SU-DHL-6 (cell line): ENCODE results near the gene PLS1.

Experiments
- H2AFZ ChIP-seq: fragments of 200-600 bp; sonication (generic); 2 replicates; pipeline ENCODE4 v1.6.1; 2014; ENCODE audit warnings: low read depth, mild to moderate bottlenecking, moderate library complexity, mixed read lengths, antibody characterized with exemption, low read length; ENCODE audit not compliant: severe bottlenecking
- H3F3A ChIP-seq: fragments of 200-600 bp; shearing (Covaris generic); 2 replicates; pipeline ENCODE4 v1.6.0; 2016; ENCODE audit warnings: antibody characterized with exemption, mild to moderate bottlenecking; ENCODE audit not compliant: insufficient read depth
- H3K27ac ChIP-seq: fragments of 200-600 bp; sonication (generic); 2 replicates; pipeline ENCODE4 v1.5.1; 2016; ENCODE audit warnings: low read depth, mild to moderate bottlenecking, low read length, moderate library complexity, mixed read lengths
- H3K27me3 ChIP-seq: fragments of 200-600 bp; sonication (generic), shearing (Covaris generic); 2 replicates; pipeline ENCODE4 v1.6.0; 2014; ENCODE audit warnings: mild to moderate bottlenecking, low read length
- H3K36me3 ChIP-seq: fragments of 200-600 bp; sonication (generic); 2 replicates; pipeline ENCODE4 v1.6.1; 2014; ENCODE audit warnings: mild to moderate bottlenecking, low read length, mixed read lengths
- H3K4me2 ChIP-seq: fragments of 300-600, 200-600 bp; shearing (Covaris generic), sonication (generic); 2 replicates; pipeline ENCODE4 v1.6.0; 2014; ENCODE audit warnings: low read length, low read depth, mild to moderate bottlenecking; ENCODE audit not compliant: poor library complexity, severe bottlenecking
- H3K4me3 ChIP-seq: fragments of 200-600 bp; sonication (generic); 2 replicates; pipeline ENCODE4 v1.5.1; 2014; ENCODE audit warnings: antibody characterized with exemption, low read length, mild to moderate bottlenecking, mixed read lengths; ENCODE audit not compliant: insufficient read depth, poor library complexity, severe bottlenecking
- H3K79me2 ChIP-seq: fragments of 200-600 bp; sonication (generic); 2 replicates; pipeline ENCODE4 v1.6.1; 2014; ENCODE audit warnings: mild to moderate bottlenecking, low read length, moderate library complexity; ENCODE audit not compliant: insufficient read depth
- H3K9ac ChIP-seq: fragments of 200-600 bp; sonication (generic); 2 replicates; pipeline ENCODE4 v1.7.0; 2014; ENCODE audit warnings: mild to moderate bottlenecking, low read length
- H3K9me2 ChIP-seq: fragments of 200-600 bp; sonication (generic); replicated peaks from 2 replicates; pipeline ENCODE4 v1.6.1; 2014; ENCODE audit warnings: low read length; ENCODE audit not compliant: insufficient read depth
- H3K9me3 ChIP-seq: fragments of 200-600 bp; sonication (generic); 2 replicates; pipeline ENCODE4 v1.6.1; 2014; ENCODE audit warnings: low read length, mixed read lengths; ENCODE audit not compliant: insufficient read depth
- H4K20me1 ChIP-seq: fragments of 200-600 bp; sonication (generic); 2 replicates; pipeline ENCODE4 v1.6.1; 2014; ENCODE audit warnings: low read depth, mild to moderate bottlenecking, antibody characterized with exemption, low read length, moderate library complexity, mixed read lengths
- CTCF ChIP-seq: fragments of 200-600 bp; sonication (generic); IDR thresholded peaks from one replicate; pipeline ENCODE4 v1.5.1; 2017; ENCODE audit warnings: antibody characterized with exemption, mild to moderate bottlenecking, low read length, moderate library complexity; ENCODE audit not compliant: insufficient read depth, poor library complexity, severe bottlenecking
- EZH2phosphoT487 ChIP-seq: fragments of 200-600 bp; sonication (generic), shearing (Covaris generic); conservative IDR thresholded peaks from 2 replicates; pipeline ENCODE4 v1.6.1; 2018; ENCODE audit warnings: mild to moderate bottlenecking, antibody characterized with exemption, low read length, moderate library complexity, mixed read lengths

Gene PLS1

GRCh38 chr3:142723968-142724681, 127.9 kb downstream of the PLS1 start, which contains the start of gene TRPC1:
Gene TRPC1, plus strand, starts transcription at chr3:142724034. Its CDS starts 526 bp downstream, at chr3:142724560.
- H3K9me3 ChIP-seq: no peaks in the 10 kb centered on the region
- peak within 1 kb of the TSS; percentile 97 for H2AFZ ChIP-seq
- no peaks in the 10 kb centered on the region for H3K79me2 ChIP-seq
- H3K36me3 ChIP-seq: no peaks in the 10 kb centered on the region
- peak within 1 kb of the TSS; percentile 94 for H3K4me2 ChIP-seq
- H3K27ac ChIP-seq: no peak within 1 kb of the TSS
- TF ChIP-seq CTCF (no peak), EZH2phosphoT487 (no peak)
- H3K9me2 ChIP-seq: no peaks in the 10 kb centered on the region
- H3K27me3 ChIP-seq: no peaks in the 10 kb centered on the region
- peak within 1 kb of the TSS; percentile 56 for H3K9ac ChIP-seq
- no peaks in the 10 kb centered on the region for H3F3A ChIP-seq
- peak within 1 kb of the TSS; percentile 85 for H3K4me3 ChIP-seq
- peaks cover 7% of the 10 kb centered on the region; the same call in 1 of the 2 replicates for H4K20me1 ChIP-seq

- H3K4me3 ChIP-seq: peak overlapping the region; percentile 85
- H3K79me2 ChIP-seq: no peaks in the 10 kb centered on the region
- H3K9me2 ChIP-seq: no peaks in the 10 kb centered on the region
- H3K36me3 ChIP-seq: no peaks in the 10 kb centered on the region
- H2AFZ ChIP-seq: peak overlapping the region; percentile 97
- TF ChIP-seq CTCF (no peak), EZH2phosphoT487 (no peak)
- no peaks in the 10 kb centered on the region for H3F3A ChIP-seq
- H4K20me1 ChIP-seq: peaks cover 7% of the 10 kb centered on the region; the same call in 1 of the 2 replicates
- no peaks in the 10 kb centered on the region for H3K27me3 ChIP-seq
- peak overlapping the region; percentile 56 for H3K9ac ChIP-seq
- no peaks in the 10 kb centered on the region for H3K9me3 ChIP-seq
- H3K27ac ChIP-seq: no peak overlapping the region
- H3K4me2 ChIP-seq: peak overlapping the region; percentile 84
These were observed 128.6 kb downstream of the PLS1 start for GRCh38 chr3:142724682-142725356.

- H3K27ac ChIP-seq: no peak overlapping the region
- H3K27me3 ChIP-seq: no peaks in the 10 kb centered on the region
- no peaks in the 10 kb centered on the region for H3K9me2 ChIP-seq
- peak overlapping the region; percentile 84 for H3K4me2 ChIP-seq
- H3K4me3 ChIP-seq: no peak overlapping the region
- no peaks in the 10 kb centered on the region for H3K79me2 ChIP-seq
- no peak overlapping the region for H3K9ac ChIP-seq
- peaks cover 7% of the 10 kb centered on the region; the same call in 1 of the 2 replicates for H4K20me1 ChIP-seq
- TF ChIP-seq CTCF: no peak
- TF ChIP-seq EZH2phosphoT487: no peak
- no peak overlapping the region for H2AFZ ChIP-seq
- H3K9me3 ChIP-seq: no peaks in the 10 kb centered on the region
- H3K36me3 ChIP-seq: no peaks in the 10 kb centered on the region
- H3F3A ChIP-seq: no peaks in the 10 kb centered on the region
These were observed 129.2 kb downstream of the PLS1 start for GRCh38 chr3:142725357-142725739.
